Measurements from ENCODE around the gene TSPAN5.

Gene TSPAN5

GRCh38 chr4:98433691-98434090 is 224.7 kb downstream of the TSPAN5 start:
- peak; percentile 6 for DNase-seq

DNA sequence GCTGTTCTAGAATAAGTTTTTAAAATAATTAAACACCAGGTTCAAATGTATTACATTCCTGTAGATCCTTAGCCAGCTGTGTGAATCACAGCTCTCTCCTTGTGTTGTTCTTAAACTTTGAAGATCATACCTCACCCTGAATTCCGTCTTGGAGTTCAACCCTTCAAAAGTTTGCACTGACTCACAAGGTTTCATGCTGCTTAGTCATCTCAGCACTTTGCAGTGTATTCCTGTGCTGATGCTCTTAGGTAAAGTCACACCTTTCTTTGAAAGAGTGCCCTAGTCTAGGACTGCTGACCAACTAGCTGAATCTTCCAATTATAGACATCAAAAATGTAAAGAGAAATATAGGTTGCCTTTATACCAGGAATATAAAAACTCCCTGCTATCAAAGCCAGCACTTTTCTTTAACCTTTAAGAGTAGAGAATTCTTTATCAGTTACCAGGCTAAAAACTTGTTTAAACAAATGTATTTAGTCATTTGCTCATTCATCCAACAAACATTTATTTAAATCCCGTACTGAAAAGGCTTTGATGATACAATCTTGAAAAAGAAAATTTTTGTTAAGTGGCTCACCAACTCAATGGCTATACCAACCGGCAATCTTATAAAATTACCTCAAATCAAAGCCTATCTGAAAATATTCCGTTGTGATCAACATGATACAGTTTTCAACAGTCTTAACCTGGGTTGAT is 227.6 kb downstream of the TSPAN5 start:
- DNase-seq = no peak

- DNase-seq = no peak
Observed at GRCh38 chr4:98423009-98423408, 235.4 kb downstream of the TSPAN5 start.

DNA sequence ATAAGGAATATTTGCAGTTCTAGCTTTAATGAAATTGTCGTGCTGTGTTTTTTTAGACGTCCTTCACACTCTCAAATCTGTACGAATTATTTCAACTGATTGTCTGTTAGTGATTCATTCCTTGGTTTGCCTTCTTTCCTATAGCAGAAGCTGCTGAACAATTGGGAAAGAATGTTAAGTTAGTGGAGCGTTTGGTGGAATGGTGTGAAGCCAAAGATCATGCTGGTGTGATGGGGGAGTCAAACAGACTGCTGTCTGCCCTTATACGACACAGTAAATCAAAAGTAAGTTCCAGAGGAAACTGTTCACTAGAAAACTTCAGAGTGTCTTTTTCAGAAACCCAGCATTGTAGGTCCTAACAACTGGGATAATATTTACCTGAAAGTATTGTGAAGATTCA is 237.3 kb downstream of the TSPAN5 start:
- no peak for DNase-seq

All from NCI-H1436 (cell line).